ENCODE results near the gene RIMBP3C. TPM values are rescaled to one million over a fixed set of nuclear protein-coding genes. Genes with fewer than 3 reads are reported as not detected.

The RIMBP3C gene
- total and polyA plus RNA-seq, 10 of the 15 experiments (the other 5 are each of a cell fraction or from before 2014, with no cell fraction given), result 0.03 to 0.23 (median 0.08) TPM; not detected in 4

- BruUV-seq (replicated peaks), result no TSS peak
- H3K9ac ChIP-seq (ENCODE audit: control insufficient read depth, insufficient read depth, low read length), result no peak overlapping the region
- no peak overlapping the region for H2AFZ ChIP-seq (ENCODE audit: control insufficient read depth, low read depth, low read length)
- peaks cover 15% of the 10 kb centered on the region for H4K20me1 ChIP-seq (ENCODE audit: control insufficient read depth, insufficient read depth)
- no peak overlapping the region for H3K4me3 ChIP-seq
- ATAC-seq (no peak), DNase-seq (ENCODE audit: low read depth, low spot score) (no peak), FAIRE-seq (no peak)
- H3K4me1 ChIP-seq (ENCODE audit: control insufficient read depth, insufficient read depth, low read length), result peaks cover 24% of the 10 kb centered on the region
- no peak overlapping the region for H3K4me2 ChIP-seq (ENCODE audit: control insufficient read depth, insufficient read depth)
- ChIA-PET RAD21 (ENCODE audit: unreplicated experiment) (no interaction called here), POLR2A (interaction anchor here (3.0 kb wide), 1 partner anchor 20 kb away, joined by 14 read pairs; no protein-coding TSS in a partner anchor), SMC1A (ENCODE audit: uncharacterized antibody, unreplicated experiment) (interaction anchor here (1.1 kb wide), 1 partner anchor 9 kb away, joined by 5 read pairs; no protein-coding TSS in a partner anchor), CTCF (interaction anchor here (1.0 to 1.6 kb wide), 2 partner anchors 40 to 53 kb away, joined by 3 to 5 read pairs; partner anchors contain the start of gene YDJC)
- peaks cover 17 to 24% of the 10 kb centered on the region in 2 experiments for H3K36me3 ChIP-seq (ENCODE audit: control insufficient read depth in 2 of 2, insufficient read depth in 2 of 2, low read length in 1 of 2)
- H3K27me3 ChIP-seq (replicated peaks in 1 of 2; ENCODE audit: control insufficient read depth in 2 of 2, insufficient read depth in 2 of 2, low read length in 1 of 2), result no peaks in the 10 kb centered on the region
- intact Hi-C loops (cut with micrococcal nuclease; ENCODE audit: unreplicated experiment) (loop anchor here (2.0 to 10.0 kb wide), 2 partner anchors 19 to 55 kb away; partner anchors contain the start of gene SDF2L1), in situ Hi-C loops (cut with MboI) (no loop called here)
- no peak for TF ChIP-seq SREBF1 (IDR thresholded peaks at IDR 0.05; ENCODE audit: low read length)
- TF ChIP-seq MEF2B (IDR thresholded peaks at IDR 0.05; ENCODE audit: partially characterized antibody, poor library complexity, severe bottlenecking), result no peak
- TF ChIP-seq CBFB (IDR thresholded peaks at IDR 0.05; ENCODE audit: low read depth), result no peak
- no peak for TF ChIP-seq POLR2AphosphoS2 (IDR thresholded peaks at IDR 0.05; ENCODE audit: low read depth, low read length)
- no peak for TF ChIP-seq TCF12 (IDR thresholded peaks at IDR 0.05; ENCODE audit: low read depth, low read length)
- TF ChIP-seq NRF1 (conservative IDR thresholded peaks at IDR 0.05; ENCODE audit: low read depth, low read length), result no peak
- TF ChIP-seq MAX (IDR thresholded peaks at IDR 0.05; ENCODE audit: low read depth, low read length), result no peak
- no peak for TF ChIP-seq CTCF (IDR thresholded peaks at IDR 0.05 in 2 of 3, conservative IDR thresholded peaks at IDR 0.05 in 1 of 3; ENCODE audit: control insufficient read depth in 2 of 3, extremely low read depth in 1 of 3, insufficient read depth in 1 of 3, low read depth in 3 of 3, low read length in 3 of 3)
- TF ChIP-seq TARDBP (IDR thresholded peaks at IDR 0.05; ENCODE audit: borderline replicate concordance), result no peak
- no peak for TF ChIP-seq POLR2A (IDR thresholded peaks at IDR 0.05; ENCODE audit: low read depth, low read length)
- no peaks in the 10 kb centered on the region for H3K9me3 ChIP-seq (replicated peaks; ENCODE audit: control insufficient read depth, insufficient read depth, low read length)
- peaks cover 71% of the 10 kb centered on the region for H3K79me2 ChIP-seq (ENCODE audit: control insufficient read depth, insufficient read depth, low read length)
- 86% methylated on average over 8 of the region's 8 CpGs for WGBS (ENCODE audit: insufficient coverage, insufficient replicate concordance, low lambda C conversion rate, missing lambda C conversion rate)
- no peak overlapping the region for H3K27ac ChIP-seq (ENCODE audit: control insufficient read depth, insufficient read depth)
Observed at GRCh38 chr22:21589396-21589795, 38.1 kb upstream of the RIMBP3C start.

Data from GM12878 (cell line).